SU-DHL-6 (cell line): ENCODE results near the gene RBM23.

Experiments
- H2AFZ ChIP-seq: fragments of 200-600 bp; sonication (generic); 2 replicates; pipeline ENCODE4 v1.6.1; 2014; ENCODE audit warnings: low read depth, mild to moderate bottlenecking, moderate library complexity, mixed read lengths, antibody characterized with exemption, low read length; ENCODE audit not compliant: severe bottlenecking
- H3F3A ChIP-seq: fragments of 200-600 bp; shearing (Covaris generic); 2 replicates; pipeline ENCODE4 v1.6.0; 2016; ENCODE audit warnings: antibody characterized with exemption, mild to moderate bottlenecking; ENCODE audit not compliant: insufficient read depth
- H3K27ac ChIP-seq: fragments of 200-600 bp; sonication (generic); 2 replicates; pipeline ENCODE4 v1.5.1; 2016; ENCODE audit warnings: low read depth, mild to moderate bottlenecking, low read length, moderate library complexity, mixed read lengths
- H3K27me3 ChIP-seq: fragments of 200-600 bp; sonication (generic), shearing (Covaris generic); 2 replicates; pipeline ENCODE4 v1.6.0; 2014; ENCODE audit warnings: mild to moderate bottlenecking, low read length
- H3K36me3 ChIP-seq: fragments of 200-600 bp; sonication (generic); 2 replicates; pipeline ENCODE4 v1.6.1; 2014; ENCODE audit warnings: mild to moderate bottlenecking, low read length, mixed read lengths
- H3K4me2 ChIP-seq: fragments of 300-600, 200-600 bp; shearing (Covaris generic), sonication (generic); 2 replicates; pipeline ENCODE4 v1.6.0; 2014; ENCODE audit warnings: low read length, low read depth, mild to moderate bottlenecking; ENCODE audit not compliant: poor library complexity, severe bottlenecking
- H3K4me3 ChIP-seq: fragments of 200-600 bp; sonication (generic); 2 replicates; pipeline ENCODE4 v1.5.1; 2014; ENCODE audit warnings: antibody characterized with exemption, low read length, mild to moderate bottlenecking, mixed read lengths; ENCODE audit not compliant: insufficient read depth, poor library complexity, severe bottlenecking
- H3K79me2 ChIP-seq: fragments of 200-600 bp; sonication (generic); 2 replicates; pipeline ENCODE4 v1.6.1; 2014; ENCODE audit warnings: mild to moderate bottlenecking, low read length, moderate library complexity; ENCODE audit not compliant: insufficient read depth
- H3K9ac ChIP-seq: fragments of 200-600 bp; sonication (generic); 2 replicates; pipeline ENCODE4 v1.7.0; 2014; ENCODE audit warnings: mild to moderate bottlenecking, low read length
- H3K9me2 ChIP-seq: fragments of 200-600 bp; sonication (generic); replicated peaks from 2 replicates; pipeline ENCODE4 v1.6.1; 2014; ENCODE audit warnings: low read length; ENCODE audit not compliant: insufficient read depth
- H3K9me3 ChIP-seq: fragments of 200-600 bp; sonication (generic); 2 replicates; pipeline ENCODE4 v1.6.1; 2014; ENCODE audit warnings: low read length, mixed read lengths; ENCODE audit not compliant: insufficient read depth
- H4K20me1 ChIP-seq: fragments of 200-600 bp; sonication (generic); 2 replicates; pipeline ENCODE4 v1.6.1; 2014; ENCODE audit warnings: low read depth, mild to moderate bottlenecking, antibody characterized with exemption, low read length, moderate library complexity, mixed read lengths
- EZH2phosphoT487 ChIP-seq: fragments of 200-600 bp; sonication (generic), shearing (Covaris generic); conservative IDR thresholded peaks from 2 replicates; pipeline ENCODE4 v1.6.1; 2018; ENCODE audit warnings: mild to moderate bottlenecking, antibody characterized with exemption, low read length, moderate library complexity, mixed read lengths
- TF ChIP-seq, protein P1 (sequence below): fragments of 200-600 bp; sonication (generic); IDR thresholded peaks from one replicate; pipeline ENCODE4 v1.5.1; 2017; ENCODE audit warnings: antibody characterized with exemption, mild to moderate bottlenecking, low read length, moderate library complexity; ENCODE audit not compliant: insufficient read depth, poor library complexity, severe bottlenecking

The RBM23 gene

DNA sequence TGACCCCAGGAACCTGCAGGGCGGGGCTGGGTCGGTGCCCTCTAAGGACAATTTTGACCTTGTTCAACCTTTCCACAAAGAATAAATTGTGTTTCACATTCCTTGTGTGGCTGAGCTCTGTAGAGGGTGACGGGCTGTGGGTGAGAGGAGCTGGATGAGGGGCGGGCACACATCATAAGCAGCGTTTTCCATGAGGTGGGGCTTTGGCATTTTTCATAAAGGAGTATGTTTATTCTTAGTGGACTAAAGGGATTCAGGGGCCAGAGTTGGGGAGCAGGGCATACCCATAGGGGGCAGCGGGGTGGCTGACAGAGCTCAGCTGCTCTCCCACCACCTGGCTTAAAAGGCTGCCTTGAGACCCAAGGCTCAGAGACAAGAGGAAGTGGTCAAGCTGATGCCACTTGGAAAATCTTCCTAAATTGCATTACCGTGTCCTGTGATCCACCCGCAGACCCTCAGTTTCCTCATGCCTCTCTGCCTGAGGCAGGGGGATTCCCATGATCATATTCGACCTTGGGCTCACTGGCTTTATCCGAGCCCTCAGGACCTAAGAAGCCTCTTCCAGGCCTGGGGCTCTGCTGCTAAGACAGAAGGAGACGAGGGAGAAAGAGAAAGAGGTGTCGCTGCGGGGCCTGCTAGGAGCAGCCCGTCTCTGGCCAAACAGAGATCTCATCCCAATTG is 71.1 kb downstream of the RBM23 start:
- Histone ChIP-seq H3K4me3 (no peak overlapping the region), H4K20me1 (no peaks in the 10 kb centered on the region), H3F3A (no peaks in the 10 kb centered on the region), H3K9ac (no peak overlapping the region), H3K79me2 (no peaks in the 10 kb centered on the region), H3K4me2 (no peak overlapping the region), H3K9me3 (no peaks in the 10 kb centered on the region), H3K27me3 (no peaks in the 10 kb centered on the region), H2AFZ (no peak overlapping the region), H3K9me2 (no peaks in the 10 kb centered on the region), H3K36me3 (no peaks in the 10 kb centered on the region), H3K27ac (no peak overlapping the region)
- TF ChIP-seq EZH2phosphoT487 = no peak
- TF ChIP-seq, protein P1, sequence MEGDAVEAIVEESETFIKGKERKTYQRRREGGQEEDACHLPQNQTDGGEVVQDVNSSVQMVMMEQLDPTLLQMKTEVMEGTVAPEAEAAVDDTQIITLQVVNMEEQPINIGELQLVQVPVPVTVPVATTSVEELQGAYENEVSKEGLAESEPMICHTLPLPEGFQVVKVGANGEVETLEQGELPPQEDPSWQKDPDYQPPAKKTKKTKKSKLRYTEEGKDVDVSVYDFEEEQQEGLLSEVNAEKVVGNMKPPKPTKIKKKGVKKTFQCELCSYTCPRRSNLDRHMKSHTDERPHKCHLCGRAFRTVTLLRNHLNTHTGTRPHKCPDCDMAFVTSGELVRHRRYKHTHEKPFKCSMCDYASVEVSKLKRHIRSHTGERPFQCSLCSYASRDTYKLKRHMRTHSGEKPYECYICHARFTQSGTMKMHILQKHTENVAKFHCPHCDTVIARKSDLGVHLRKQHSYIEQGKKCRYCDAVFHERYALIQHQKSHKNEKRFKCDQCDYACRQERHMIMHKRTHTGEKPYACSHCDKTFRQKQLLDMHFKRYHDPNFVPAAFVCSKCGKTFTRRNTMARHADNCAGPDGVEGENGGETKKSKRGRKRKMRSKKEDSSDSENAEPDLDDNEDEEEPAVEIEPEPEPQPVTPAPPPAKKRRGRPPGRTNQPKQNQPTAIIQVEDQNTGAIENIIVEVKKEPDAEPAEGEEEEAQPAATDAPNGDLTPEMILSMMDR = no peak

DNA sequence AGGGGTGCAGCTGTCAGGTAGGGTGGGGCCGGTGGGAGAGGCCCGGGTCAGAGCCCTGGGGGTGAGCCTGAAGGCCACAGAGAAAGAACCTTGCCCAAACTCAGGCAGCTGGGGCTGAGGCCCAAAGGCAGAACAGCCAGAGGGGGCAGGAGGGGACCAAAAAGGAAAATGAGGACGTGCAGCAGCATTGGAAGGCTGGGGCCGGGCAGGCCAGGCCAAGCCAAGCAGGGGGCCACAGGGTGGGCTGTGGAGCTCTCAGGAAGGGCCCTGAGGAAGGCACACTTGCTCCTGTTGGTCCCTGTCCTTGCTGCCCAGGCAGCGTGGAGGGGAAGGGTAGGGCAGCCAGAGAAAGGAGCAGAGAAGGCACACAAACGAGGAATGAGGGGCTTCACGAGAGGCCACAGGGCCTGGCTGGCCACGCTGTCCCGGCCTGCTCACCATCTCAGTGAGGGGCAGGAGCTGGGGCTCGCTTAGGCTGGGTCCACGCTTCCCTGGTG is 72.1 kb downstream of the RBM23 start:
- no peaks in the 10 kb centered on the region for H3K9me2 ChIP-seq
- H3K9ac ChIP-seq = no peak overlapping the region
- no peaks in the 10 kb centered on the region for H3K36me3 ChIP-seq
- no peak overlapping the region for H3K4me2 ChIP-seq
- no peak for TF ChIP-seq EZH2phosphoT487
- TF ChIP-seq, protein P1 = no peak
- H3F3A ChIP-seq = no peaks in the 10 kb centered on the region
- no peaks in the 10 kb centered on the region for H4K20me1 ChIP-seq
- H3K4me3 ChIP-seq = no peak overlapping the region
- H2AFZ ChIP-seq = no peak overlapping the region
- H3K79me2 ChIP-seq = no peaks in the 10 kb centered on the region
- no peaks in the 10 kb centered on the region for H3K9me3 ChIP-seq
- no peaks in the 10 kb centered on the region for H3K27me3 ChIP-seq
- H3K27ac ChIP-seq = no peak overlapping the region

DNA sequence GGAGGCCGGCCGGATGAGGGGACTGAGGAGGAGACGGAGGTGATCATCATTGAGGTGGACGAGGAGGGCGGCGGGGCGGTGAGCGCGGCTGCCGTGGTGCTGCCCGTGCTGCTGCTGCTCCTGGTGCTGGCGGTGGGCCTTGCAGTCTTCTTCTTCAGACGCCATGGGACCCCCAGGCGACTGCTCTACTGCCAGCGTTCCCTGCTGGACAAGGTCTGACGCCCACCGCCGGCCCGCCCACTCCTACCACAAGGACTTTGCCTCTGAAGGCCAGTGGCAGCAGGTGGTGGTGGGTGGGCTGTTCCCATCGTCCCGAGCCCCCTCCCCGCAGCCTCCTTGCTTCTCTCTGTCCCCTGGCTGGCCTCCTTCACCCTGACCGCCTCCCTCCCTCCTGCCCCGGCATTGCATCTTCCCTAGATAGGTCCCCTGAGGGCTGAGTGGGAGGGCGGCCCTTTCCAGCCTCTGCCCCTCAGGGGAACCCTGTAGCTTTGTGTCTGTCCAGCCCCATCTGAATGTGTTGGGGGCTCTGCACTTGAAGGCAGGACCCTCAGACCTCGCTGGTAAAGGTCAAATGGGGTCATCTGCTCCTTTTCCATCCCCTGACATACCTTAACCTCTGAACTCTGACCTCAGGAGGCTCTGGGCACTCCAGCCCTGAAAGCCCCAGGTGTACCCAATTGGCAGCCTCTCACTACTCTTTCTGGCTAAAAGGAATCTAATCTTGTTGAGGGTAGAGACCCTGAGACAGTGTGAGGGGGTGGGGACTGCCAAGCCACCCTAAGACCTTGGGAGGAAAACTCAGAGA is 72.9 kb downstream of the RBM23 start:
- Histone ChIP-seq H3K9ac (no peak overlapping the region), H3K79me2 (no peaks in the 10 kb centered on the region), H3K27ac (no peak overlapping the region), H3K9me3 (no peaks in the 10 kb centered on the region), H2AFZ (no peak overlapping the region), H3F3A (no peaks in the 10 kb centered on the region), H4K20me1 (no peaks in the 10 kb centered on the region), H3K36me3 (no peaks in the 10 kb centered on the region), H3K4me2 (no peak overlapping the region), H3K4me3 (no peak overlapping the region), H3K9me2 (no peaks in the 10 kb centered on the region), H3K27me3 (no peaks in the 10 kb centered on the region)
- TF ChIP-seq, protein P1 = no peak
- no peak for TF ChIP-seq EZH2phosphoT487
